GM23338 (cell line): ENCODE data around the gene PSIP1.

Experiments
- CREB1 ChIP-seq: fragments of 250-450 bp; sonication (Bioruptor Pico); IDR thresholded peaks from 2 replicates; pipeline ENCODE4 v1.5.0; 2020; ENCODE audit warnings: low read depth, mild to moderate bottlenecking, moderate library complexity
- CTCF ChIP-seq, 2 experiments: fragments of 200-600 bp in 1 of 2; sonication (generic) in 1 of 2; conservative IDR thresholded peaks; 2 replicates each; pipeline versions ENCODE4 v1.5.1 to v1.6.1; 2016 to 2017; ENCODE audit warnings: antibody characterized with exemption in 2 of 2, low read depth in 2 of 2, mild to moderate bottlenecking in 2 of 2, moderate library complexity in 1 of 2
- ETS1 ChIP-seq: IDR thresholded peaks from 2 replicates; pipeline ENCODE4 v1.6.1; 2016; ENCODE audit warnings: antibody characterized with exemption
- EZH2 ChIP-seq: fragments of 200-600 bp; sonication (generic); IDR thresholded peaks from one replicate; pipeline ENCODE4 v1.8.0; 2017; ENCODE audit warnings: antibody characterized with exemption, mild to moderate bottlenecking, low read depth; ENCODE audit not compliant: unreplicated experiment
- EZH2phosphoT487 ChIP-seq: fragments of 200-600 bp; sonication (generic); IDR thresholded peaks from one replicate; pipeline ENCODE4 v1.8.1; 2018; ENCODE audit warnings: antibody characterized with exemption; ENCODE audit not compliant: unreplicated experiment
- JUNB ChIP-seq: IDR thresholded peaks from one replicate; pipeline ENCODE4 v1.6.1; 2016; ENCODE audit warnings: antibody characterized with exemption; ENCODE audit not compliant: unreplicated experiment
- POLR2AphosphoS5 ChIP-seq: IDR thresholded peaks from 2 replicates; pipeline ENCODE4 v1.6.1; 2016; ENCODE audit warnings: antibody characterized with exemption, low read depth
- REST ChIP-seq: IDR thresholded peaks from one replicate; pipeline ENCODE4 v1.6.1; 2018; ENCODE audit warnings: antibody characterized with exemption; ENCODE audit not compliant: unreplicated experiment
- STAT1 ChIP-seq: IDR thresholded peaks from one replicate; pipeline ENCODE4 v1.6.1; 2016; ENCODE audit warnings: antibody characterized with exemption; ENCODE audit not compliant: unreplicated experiment
- ZNF114 ChIP-seq: fragments of 250-450 bp; sonication (Bioruptor Pico); IDR thresholded peaks from 2 replicates; pipeline ENCODE4 v1.5.0; 2020; ENCODE audit warnings: mild to moderate bottlenecking, moderate library complexity
- ZNF331 ChIP-seq: fragments of 250-450 bp; sonication (Bioruptor Pico); IDR thresholded peaks from 2 replicates; pipeline ENCODE4 v1.5.0; 2020; ENCODE audit warnings: low read depth, mild to moderate bottlenecking, moderate library complexity

DNA sequence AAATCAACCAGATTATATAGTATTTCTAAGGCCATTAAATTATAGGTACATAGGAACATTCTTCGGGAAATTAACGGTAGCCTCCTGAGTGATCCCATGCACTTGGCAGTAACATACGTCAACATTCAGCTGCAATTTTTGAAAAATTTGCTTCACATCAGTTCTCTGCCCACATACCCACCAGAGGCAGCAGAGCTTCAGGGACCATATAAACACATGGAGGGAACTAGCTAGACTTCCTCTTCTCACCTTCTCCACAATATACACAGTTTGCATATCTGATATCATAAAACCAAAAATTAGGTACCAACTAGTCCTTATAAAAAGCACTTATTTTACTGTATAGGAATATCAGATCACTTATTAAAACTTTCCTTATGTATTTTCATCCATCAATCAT, 4.8 kb downstream of the PSIP1 start:
- TF ChIP-seq REST (no peak), ZNF114 (CRISPR knock-in tag) (no peak), CTCF (conservative IDR thresholded peaks at IDR 0.05; ENCODE audit: low read depth in 2 of 2) (no peak), EZH2phosphoT487 (no peak), EZH2 (no peak), POLR2AphosphoS5 (no peak), STAT1 (no peak), CREB1 (no peak), JUNB (no peak), ZNF331 (CRISPR knock-in tag) (no peak), ETS1 (no peak)
